Stimulated activated CD8-positive, alpha-beta memory T cell treated with anti-CD3 and anti-CD28 coated beads, Interleukin-12 subunit alpha, Interleukin-12 subunit beta, amount 100 ng/mL, for 24 hours (primary cell): Measurements from ENCODE around the gene SKP1.

Experiments
- DNase-seq: peaks from one replicate; pipeline ENCODE4 v3.0.0-alpha.2; 2020; ENCODE audit errors: extremely low read depth

The SKP1 gene

GRCh38 chr5:134113902-134114875 lies 62.6 kb downstream of the SKP1 start, which contains the start of gene TCF7:
TSS of gene TCF7 (plus strand) at chr5:134114681. CDS start at chr5:134114907, 226 bp downstream.
- no peak for DNase-seq

- no peak for DNase-seq
Observed at GRCh38 chr5:134113363-134113889, 63.3 kb downstream of the SKP1 start.

- DNase-seq = no peak
Observed at GRCh38 chr5:134112726-134113362, 63.9 kb downstream of the SKP1 start.

- DNase-seq = no peak
Observed at GRCh38 chr5:134111741-134112647, 64.8 kb downstream of the SKP1 start.

GRCh38 chr5:134110382-134110781 lies 66.4 kb downstream of the SKP1 start:
- no peak for DNase-seq

GRCh38 chr5:134107779-134108178 lies 69.0 kb downstream of the SKP1 start:
- no peak for DNase-seq

- no peak for DNase-seq
Observed at GRCh38 chr5:134106991-134107701, 69.6 kb downstream of the SKP1 start.

- DNase-seq = no peak
Observed at GRCh38 chr5:134103998-134104654, 72.6 kb downstream of the SKP1 start.

GRCh38 chr5:134103397-134103796 lies 73.4 kb downstream of the SKP1 start:
- no peak for DNase-seq

- no peak for DNase-seq
Observed at GRCh38 chr5:134101686-134102439, 74.9 kb downstream of the SKP1 start.

GRCh38 chr5:134100283-134101091 lies 76.3 kb downstream of the SKP1 start:
- DNase-seq = peak; percentile 61

GRCh38 chr5:134099939-134100282 lies 76.8 kb downstream of the SKP1 start:
- DNase-seq = no peak

- DNase-seq = no peak
Observed at GRCh38 chr5:134099288-134099872, 77.4 kb downstream of the SKP1 start.
